ENCODE results near the gene SIVA1. TPM values are rescaled to one million over a fixed set of nuclear protein-coding genes. Genes with fewer than 3 reads are reported as not detected.

The SIVA1 gene
- total RNA-seq, 1 donor from 2014 or later: 52.3 TPM

DNA sequence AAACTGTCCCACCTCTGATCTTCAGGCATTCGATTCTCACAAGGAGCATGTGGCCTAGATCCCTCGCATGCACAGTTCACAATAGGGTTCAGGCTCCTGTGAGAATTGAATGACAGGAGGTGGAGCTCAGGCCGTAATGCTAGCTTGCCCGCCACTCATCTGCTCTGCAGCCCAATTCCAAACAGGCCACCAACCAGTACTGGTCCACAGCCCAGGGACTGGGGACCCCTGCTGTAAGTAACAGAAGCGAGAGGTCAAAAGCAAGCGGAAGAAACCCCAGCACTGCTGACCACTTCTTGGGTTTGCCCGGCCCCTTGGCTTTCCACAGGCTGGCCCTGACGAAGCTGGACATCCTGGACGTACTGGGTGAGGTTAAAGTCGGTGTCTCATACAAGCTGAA is 8.5 kb upstream of the SIVA1 start:
- no peak for DNase-seq (ENCODE audit: extremely low spot score, unreplicated experiment)
- H3K36me3 Mint-ChIP-seq (ENCODE audit: unreplicated experiment): no peaks in the 10 kb centered on the region

DNA sequence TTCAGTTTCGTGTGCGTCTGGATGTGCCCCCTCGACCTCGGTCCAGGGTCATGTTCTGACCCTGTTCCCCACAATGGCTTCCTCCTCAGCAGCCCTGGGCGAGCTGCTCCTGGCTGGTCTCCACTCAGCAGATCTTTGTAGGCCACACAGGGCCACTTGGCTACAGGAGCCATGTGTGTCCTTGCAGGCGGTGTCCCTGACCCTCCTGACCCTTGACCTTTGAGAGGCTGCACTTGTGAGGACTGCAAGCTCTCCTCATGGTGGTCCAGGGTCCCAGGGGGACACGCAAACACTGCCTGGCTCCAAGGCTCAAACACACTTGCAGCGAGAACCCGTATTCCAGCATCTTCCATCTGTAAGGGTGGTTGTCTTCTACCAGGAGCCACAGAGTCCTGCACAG is 7.5 kb upstream of the SIVA1 start:
- Mint-ChIP-seq H3K4me3 (ENCODE audit: unreplicated experiment) (no peak overlapping the region), H3K9me3 (ENCODE audit: unreplicated experiment) (no peaks in the 10 kb centered on the region), H3K36me3 (ENCODE audit: unreplicated experiment) (no peaks in the 10 kb centered on the region), H3K27ac (ENCODE audit: unreplicated experiment) (no peak overlapping the region), H3K27me3 (ENCODE audit: unreplicated experiment) (no peaks in the 10 kb centered on the region), H3K4me1 (ENCODE audit: unreplicated experiment) (peaks cover 38% of the 10 kb centered on the region)
- TF ChIP-seq, protein P1, sequence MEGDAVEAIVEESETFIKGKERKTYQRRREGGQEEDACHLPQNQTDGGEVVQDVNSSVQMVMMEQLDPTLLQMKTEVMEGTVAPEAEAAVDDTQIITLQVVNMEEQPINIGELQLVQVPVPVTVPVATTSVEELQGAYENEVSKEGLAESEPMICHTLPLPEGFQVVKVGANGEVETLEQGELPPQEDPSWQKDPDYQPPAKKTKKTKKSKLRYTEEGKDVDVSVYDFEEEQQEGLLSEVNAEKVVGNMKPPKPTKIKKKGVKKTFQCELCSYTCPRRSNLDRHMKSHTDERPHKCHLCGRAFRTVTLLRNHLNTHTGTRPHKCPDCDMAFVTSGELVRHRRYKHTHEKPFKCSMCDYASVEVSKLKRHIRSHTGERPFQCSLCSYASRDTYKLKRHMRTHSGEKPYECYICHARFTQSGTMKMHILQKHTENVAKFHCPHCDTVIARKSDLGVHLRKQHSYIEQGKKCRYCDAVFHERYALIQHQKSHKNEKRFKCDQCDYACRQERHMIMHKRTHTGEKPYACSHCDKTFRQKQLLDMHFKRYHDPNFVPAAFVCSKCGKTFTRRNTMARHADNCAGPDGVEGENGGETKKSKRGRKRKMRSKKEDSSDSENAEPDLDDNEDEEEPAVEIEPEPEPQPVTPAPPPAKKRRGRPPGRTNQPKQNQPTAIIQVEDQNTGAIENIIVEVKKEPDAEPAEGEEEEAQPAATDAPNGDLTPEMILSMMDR (IDR thresholded peaks at IDR 0.05): no peak
- no peak for DNase-seq (ENCODE audit: extremely low spot score, unreplicated experiment)

More for the DNA sequence above, 8.5 kb upstream of the SIVA1 start:
- H3K27me3 Mint-ChIP-seq (ENCODE audit: unreplicated experiment): no peaks in the 10 kb centered on the region
- H3K4me1 Mint-ChIP-seq (ENCODE audit: unreplicated experiment): peaks cover 28% of the 10 kb centered on the region
- no peaks in the 10 kb centered on the region for H3K9me3 Mint-ChIP-seq (ENCODE audit: unreplicated experiment)
- no peak overlapping the region for H3K4me3 Mint-ChIP-seq (ENCODE audit: unreplicated experiment)
- TF ChIP-seq, protein P1 (IDR thresholded peaks at IDR 0.05): no peak
- no peak overlapping the region for H3K27ac Mint-ChIP-seq (ENCODE audit: unreplicated experiment)

DNA sequence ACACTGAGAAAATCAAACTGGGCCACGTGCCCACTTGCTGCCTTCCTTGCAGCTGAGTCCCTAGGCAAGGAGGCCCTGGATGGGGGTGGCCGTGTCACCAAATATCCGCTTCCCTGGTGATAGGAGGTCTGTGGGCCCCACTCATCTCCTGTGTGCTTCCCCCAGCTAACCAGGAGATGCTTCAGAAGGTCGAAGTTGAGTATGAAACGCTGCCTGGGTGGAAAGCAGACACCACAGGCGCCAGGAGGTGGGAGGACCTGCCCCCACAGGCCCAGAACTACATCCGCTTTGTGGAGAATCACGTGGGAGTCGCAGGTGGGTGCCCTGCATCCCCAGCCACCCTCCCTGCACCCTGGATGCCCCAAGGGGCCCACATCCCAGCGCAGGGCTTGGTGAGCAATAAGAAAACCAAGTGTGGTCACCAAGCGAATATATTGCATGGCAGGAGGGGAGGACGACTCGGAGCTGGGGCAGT is 6.8 kb upstream of the SIVA1 start:
- DNase-seq (ENCODE audit: extremely low spot score, unreplicated experiment): no peak
- H3K27me3 Mint-ChIP-seq (ENCODE audit: unreplicated experiment): no peaks in the 10 kb centered on the region
- H3K36me3 Mint-ChIP-seq (ENCODE audit: unreplicated experiment): no peaks in the 10 kb centered on the region
- TF ChIP-seq, protein P1 (IDR thresholded peaks at IDR 0.05): no peak
- H3K4me1 Mint-ChIP-seq (ENCODE audit: unreplicated experiment): peaks cover 42% of the 10 kb centered on the region
- H3K4me3 Mint-ChIP-seq (ENCODE audit: unreplicated experiment): no peak overlapping the region
- no peaks in the 10 kb centered on the region for H3K9me3 Mint-ChIP-seq (ENCODE audit: unreplicated experiment)
- no peak overlapping the region for H3K27ac Mint-ChIP-seq (ENCODE audit: unreplicated experiment)

DNA sequence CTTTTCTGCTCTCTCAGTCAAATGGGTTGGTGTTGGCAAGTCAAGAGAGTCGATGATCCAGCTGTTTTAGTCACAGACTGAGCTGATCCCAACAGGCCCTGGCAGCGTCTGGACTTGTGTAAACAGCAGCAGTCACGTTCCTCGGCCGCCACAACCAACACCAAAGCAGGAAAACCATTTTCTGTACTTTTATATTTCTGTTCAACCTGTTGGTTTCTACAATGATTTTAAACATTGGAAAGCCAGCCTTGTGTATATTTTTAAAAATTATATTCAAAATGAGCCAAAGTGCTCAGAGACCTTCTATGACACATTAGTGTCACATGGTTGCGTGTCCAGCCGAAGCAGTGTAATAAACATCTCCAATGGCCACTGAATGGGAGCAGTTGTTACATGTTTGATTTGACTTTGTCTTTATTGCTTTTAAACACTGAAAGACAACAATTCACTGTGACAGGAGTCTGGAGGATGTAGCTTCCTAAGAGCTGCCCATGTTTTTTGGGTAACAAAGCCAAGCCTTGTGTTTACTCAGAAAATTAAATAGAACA is 5.9 kb upstream of the SIVA1 start:
- DNase-seq (ENCODE audit: extremely low spot score, unreplicated experiment): no peak
- H3K9me3 Mint-ChIP-seq (ENCODE audit: unreplicated experiment): no peaks in the 10 kb centered on the region
- H3K36me3 Mint-ChIP-seq (ENCODE audit: unreplicated experiment): no peaks in the 10 kb centered on the region
- peaks cover 42% of the 10 kb centered on the region for H3K4me1 Mint-ChIP-seq (ENCODE audit: unreplicated experiment)
- no peak overlapping the region for H3K27ac Mint-ChIP-seq (ENCODE audit: unreplicated experiment)
- no peaks in the 10 kb centered on the region for H3K27me3 Mint-ChIP-seq (ENCODE audit: unreplicated experiment)
- H3K4me3 Mint-ChIP-seq (ENCODE audit: unreplicated experiment): no peak overlapping the region
- TF ChIP-seq, protein P1 (IDR thresholded peaks at IDR 0.05): no peak

DNA sequence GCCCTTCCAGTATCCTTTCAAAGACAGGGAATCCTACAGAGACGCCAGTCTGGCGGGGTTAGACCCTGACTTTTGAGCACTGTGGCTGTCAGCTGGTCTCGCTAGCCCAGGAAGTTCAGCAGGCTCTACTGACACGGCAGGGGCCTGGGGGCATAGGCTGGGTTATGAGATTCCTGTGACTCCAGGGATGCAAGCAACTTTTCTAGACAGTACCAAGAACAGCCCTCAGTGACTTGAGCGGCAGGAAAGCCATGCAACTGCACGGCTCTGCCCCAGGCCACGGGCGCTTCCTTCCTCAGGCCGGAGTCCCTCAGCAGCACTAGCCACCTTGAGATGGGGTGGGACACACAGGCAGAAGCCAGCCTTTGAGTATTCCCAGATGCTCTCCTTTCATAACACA is 5.1 kb upstream of the SIVA1 start:
- Mint-ChIP-seq H3K27me3 (ENCODE audit: unreplicated experiment) (no peaks in the 10 kb centered on the region), H3K9me3 (ENCODE audit: unreplicated experiment) (no peaks in the 10 kb centered on the region), H3K4me1 (ENCODE audit: unreplicated experiment) (peaks cover 45% of the 10 kb centered on the region), H3K27ac (ENCODE audit: unreplicated experiment) (peak overlapping the region; percentile 92), H3K36me3 (ENCODE audit: unreplicated experiment) (no peaks in the 10 kb centered on the region), H3K4me3 (ENCODE audit: unreplicated experiment) (peak overlapping the region; percentile 29)
- TF ChIP-seq, protein P1 (IDR thresholded peaks at IDR 0.05): no peak
- no peak for DNase-seq (ENCODE audit: extremely low spot score, unreplicated experiment)

Data from osteocyte (in vitro differentiated cells).